HG02610 (cell line): Measurements from ENCODE around the gene ZNHIT3.
A peak's percentile ranks its signal among the peaks of the same experiment; 100 is the strongest.
"Not testable (repeated sequence)": the region's sequence is repeated elsewhere in the genome, so short reads cannot be mapped to it uniquely, and the experiment has no call there.

Experiments used
- ATAC-seq: cut with Tn5 transposase; IDR thresholded peaks from one replicate; pipeline ENCODE4 v1.9.1; 2021; ENCODE audit warnings: mild to moderate bottlenecking, moderate library complexity; ENCODE audit not compliant: unreplicated experiment

Gene ZNHIT3

DNA sequence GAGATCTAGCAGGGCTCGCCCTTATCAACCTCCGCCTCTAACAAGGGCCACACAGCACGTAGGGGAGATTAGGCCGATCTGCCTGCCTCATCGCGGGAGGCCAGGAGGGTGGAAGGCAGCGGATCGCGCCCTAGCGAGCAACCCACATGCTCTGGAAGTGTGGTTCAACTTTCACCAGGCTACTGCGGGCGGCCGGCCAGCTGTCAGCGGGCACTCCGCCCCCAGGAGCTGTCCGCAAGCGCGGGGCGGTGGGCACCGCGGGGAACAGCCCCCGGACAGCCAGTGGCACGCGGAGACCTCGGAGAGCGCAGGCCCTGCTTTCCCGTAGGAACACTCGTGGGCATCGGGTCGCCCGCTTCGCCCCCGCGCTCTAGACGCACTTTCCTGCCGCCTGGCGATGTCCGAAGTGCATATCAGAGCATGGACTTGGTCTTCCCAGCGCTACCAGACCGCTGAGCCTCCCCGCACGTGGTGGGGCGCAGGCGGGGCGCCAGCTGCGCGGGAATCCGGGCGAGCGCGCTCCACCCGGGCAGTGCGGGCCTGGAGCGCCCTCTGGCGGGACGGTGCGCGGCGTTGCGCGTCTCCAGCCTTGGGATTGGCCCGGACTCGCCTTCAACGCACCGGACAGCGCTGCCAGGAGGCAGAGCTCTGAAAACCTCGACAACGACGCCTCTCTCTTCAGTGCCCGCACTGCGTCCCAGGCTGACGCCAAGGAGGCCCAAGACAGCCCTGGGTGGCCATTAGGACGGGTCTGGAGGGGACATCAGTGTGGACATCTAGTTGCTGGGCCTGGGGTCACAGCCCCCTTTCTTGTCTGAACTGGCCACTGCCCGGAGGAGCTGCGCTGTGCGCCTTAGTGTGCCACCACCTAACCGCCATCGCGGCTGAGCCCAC, 3.6 kb upstream of the ZNHIT3 start:
- peak; percentile 35 for ATAC-seq

DNA sequence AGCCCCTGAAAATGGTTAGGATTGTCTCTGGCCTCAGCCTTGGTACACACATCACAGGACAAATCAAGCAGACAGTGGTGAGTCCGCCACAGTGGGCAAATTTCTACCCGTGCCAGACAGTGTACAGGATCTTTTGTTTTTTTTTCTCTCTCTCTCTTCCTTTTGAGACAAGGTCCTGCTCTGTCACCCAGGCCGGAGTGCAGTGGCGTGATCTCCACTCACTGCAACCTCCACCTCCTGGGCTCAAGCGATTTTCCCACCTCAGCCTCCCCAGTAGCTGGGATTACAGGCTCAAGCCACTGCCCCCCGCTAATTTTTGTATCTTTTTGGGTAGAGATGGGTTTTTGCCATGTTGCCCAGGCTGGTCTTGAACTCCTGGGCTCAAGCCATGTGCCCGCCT, 2.5 kb upstream of the ZNHIT3 start:
- not testable (repeated sequence) for ATAC-seq

DNA sequence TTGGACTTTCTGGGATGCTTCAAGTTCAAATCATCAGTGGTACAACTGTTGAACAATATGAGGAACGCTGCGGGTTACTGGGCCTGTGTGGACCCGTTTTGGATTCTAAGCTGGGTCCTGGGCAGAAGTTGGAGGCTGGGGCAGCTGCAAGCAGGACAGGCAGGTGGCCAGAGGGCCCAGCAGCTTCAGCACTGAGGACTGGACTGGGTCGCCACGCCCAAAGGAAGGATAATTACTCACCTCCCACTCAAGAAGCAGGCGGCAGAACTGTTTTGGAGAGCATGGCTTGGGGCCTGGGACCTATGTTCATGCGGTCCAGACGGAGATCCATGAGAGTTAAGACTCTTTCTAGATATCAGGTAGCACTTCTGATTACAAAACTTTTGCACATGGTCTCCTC, 1.5 kb upstream of the ZNHIT3 start:
- ATAC-seq: no peak

DNA sequence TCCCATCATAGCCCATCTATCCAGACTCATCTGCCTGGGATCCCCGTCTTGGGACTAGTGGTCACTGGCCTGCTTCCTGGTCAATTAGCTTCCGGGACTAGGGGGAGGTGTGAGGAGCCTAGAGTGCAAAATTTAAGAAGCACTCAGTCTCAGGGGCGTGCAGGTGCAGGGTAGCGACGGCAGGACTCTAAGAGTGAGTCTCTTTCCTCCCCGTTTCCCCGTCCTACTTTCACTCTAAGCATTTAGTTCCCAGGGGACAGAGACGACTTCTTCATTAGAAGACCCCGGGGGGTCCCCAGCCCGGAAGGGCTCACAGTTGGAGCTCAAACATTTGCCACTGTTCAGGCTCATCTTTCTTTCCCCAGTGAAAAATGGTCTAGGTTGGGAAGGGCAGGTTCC, 677 bp upstream of the ZNHIT3 start:
- no peak for ATAC-seq

DNA sequence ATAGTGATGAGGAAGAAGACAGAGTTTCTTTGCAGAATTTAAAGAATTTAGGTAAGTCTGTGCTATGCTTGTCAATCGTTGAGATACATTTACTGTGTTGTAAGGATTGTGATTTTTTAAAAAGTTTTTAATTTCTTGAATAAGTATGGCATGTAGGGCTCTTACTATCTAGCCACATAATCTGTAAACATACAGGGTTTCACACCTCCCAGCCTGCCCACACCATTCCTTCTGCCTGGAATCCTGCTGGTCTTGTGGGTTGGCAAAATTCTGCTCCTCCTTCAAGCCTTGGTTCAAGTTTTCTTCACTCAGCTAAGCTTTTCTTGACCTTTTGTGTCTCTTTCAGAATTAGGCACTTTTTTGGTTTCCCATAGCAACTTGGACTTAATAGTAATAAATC, 7.5 kb downstream of the ZNHIT3 start:
- ATAC-seq: no peak

DNA sequence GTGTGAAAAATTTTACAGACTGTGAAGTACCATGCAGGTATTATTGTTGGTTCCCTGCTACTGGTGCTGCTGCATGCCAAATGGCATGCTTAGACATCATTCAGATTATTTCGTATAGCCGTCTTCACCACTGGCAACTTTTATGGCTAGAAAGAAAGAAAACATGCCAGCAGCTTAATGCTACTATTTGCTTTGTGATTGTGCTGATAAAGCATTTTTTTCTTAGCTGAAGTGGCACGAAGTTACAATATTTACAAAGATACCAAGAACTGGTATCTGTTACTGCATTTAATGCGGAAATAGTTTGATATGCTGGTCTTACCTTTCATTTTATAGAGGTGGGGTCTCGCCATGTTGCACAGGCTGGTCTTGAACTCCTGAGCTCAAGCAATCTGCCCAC, 8.2 kb downstream of the ZNHIT3 start:
- ATAC-seq: no peak

DNA sequence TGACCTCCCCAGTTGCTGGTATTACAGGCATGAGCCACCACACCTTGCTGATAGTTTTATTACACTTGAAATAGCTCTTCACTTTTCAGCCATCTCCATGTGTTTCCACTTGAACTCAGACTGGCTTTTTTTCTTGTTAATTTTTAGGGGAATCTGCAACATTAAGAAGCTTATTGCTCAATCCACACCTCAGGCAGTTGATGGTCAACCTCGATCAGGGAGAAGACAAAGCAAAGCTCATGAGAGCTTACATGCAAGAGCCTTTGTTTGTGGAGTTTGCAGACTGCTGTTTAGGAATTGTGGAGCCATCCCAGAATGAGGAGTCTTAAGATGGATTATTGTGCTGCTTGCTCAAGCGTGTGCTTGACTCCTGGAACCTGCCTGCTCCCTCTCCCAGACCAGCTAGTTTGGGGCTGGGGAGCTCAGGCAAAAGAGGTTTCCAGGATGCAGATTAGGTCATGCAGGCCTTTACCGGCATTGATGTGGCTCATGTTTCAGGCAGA, 8.6 kb downstream of the ZNHIT3 start:
- no peak for ATAC-seq

DNA sequence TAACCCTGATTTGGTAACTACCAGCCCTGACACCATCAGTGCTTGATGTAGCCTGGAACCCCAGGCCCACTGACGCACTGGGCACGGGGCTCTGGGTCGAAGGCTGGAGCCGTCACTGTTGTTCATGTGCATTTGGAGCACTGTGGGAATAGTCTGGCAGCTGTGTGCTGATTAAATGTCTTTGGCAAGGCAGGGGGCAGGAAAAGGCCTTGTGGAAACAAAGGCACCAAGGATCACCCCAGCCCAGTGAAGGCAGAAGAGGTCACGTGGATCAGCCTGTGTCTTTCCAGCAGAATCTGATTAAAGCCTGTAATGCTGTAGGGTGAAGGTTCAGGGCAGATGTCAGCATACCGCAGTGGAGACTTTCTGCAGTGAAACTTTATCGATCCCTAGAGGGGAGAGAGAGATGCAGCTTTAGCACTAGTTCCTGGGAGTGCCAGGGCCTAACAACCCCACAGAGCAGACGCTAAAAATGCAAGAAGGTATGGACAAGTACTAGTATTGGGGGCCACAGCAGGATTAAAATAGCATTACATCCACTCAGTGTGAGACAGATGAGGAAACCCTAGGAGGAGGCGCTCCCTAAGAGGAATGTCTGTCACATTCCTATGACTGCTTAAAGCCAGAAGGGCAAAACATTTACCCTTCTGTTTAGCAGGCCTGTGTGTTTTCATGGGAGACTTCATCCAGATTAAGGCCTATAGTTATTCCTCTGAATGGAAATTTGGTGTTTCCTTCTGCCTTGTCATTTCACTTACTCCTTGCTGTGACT, 9.7 kb downstream of the ZNHIT3 start:
- ATAC-seq: no peak

DNA sequence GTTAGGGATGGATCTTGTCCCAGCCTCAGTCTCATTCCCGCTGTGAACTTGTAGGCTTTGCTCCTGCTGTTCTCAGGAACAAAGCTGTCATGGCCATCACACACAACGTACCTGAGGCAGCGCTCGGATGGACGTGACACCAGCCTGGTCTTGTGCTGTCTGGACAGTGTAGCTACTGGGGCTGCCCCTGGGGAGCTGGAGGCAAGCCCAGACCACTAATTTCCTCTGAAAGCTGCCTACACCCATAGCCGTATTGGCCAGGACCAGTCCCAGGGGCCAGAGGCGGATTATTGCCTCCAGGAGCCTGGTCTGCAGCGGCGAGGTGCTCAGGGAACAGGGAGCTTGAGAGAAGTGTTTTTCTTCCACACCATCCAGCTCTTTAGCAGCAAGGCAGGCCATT, 11.7 kb downstream of the ZNHIT3 start:
- ATAC-seq: no peak

DNA sequence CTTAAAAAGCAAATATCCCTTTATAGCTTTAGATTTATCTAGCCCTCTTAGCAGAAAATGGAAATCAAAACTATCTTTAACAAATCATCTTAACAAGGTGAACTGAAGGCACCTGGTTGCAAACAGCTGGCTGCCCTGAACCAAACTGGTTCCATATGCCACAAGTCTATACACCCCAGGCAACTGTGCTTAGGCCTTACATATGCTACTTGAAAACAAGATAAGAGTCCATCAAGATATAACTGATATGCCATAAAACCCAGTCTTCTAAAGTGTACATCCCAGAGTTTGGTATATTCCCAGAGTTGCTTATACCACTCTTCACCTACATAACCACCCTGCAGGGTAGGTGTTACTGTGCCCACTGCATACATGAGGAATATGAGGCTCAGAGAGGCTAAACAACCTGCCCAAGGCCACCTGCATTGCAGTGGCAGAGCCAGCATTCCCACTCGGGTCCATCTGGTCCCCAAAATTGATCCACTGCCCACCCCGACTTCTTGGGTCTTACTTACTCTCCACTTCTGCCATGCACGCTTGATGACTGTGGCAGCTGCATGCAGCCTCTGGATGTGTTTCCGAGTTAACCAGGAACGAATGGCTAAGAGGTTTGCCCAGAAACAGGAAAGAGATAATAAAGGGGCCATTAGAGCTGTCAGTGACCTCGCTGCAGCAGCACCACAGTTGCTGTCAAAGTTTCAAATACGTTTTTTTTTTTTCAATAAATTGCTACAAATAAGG, 12.2 kb downstream of the ZNHIT3 start:
- ATAC-seq: no peak

DNA sequence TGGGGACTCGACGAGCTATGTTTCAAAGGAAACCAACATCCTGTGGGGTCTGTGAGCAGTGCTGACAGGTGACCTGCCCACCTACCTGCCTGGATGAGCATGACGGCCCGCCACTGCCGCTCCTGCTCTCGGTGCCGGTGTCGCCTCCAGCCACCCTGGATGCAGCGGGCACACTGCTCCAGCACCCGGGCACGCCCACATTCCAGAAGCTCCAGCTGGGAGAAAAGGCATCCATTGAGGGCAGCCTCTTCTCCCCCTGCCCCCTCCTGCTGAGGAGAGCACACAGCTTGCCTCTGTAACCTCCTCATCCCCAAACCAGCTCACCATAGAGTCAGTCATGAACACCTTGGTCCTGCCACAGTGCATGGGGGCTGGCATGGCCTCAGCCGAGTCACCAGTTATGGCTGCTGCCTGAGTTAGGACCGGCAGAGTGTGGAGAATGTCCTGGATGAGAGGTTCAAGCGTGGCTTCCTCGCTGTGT, 14.3 kb downstream of the ZNHIT3 start:
- ATAC-seq: no peak

DNA sequence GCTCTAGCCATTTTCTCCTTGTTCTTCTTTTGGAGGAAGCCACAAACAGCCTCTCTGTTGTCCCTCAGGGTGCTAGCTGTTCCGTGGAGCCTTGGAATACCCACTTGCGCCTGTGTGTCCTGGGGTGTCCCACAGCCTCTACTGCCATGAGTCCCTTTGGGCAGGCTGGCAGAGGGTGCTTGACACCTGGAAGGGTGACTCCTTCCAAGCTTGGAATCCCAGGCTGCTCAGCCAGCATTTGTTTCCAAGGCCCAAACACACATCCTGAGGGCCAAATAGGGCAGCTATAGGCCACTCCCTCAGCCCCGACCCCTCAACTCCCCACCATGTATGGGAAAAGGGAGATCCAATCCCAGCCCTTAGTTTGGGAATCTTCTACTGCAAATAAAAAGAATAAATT, 14.9 kb downstream of the ZNHIT3 start:
- no peak for ATAC-seq

DNA sequence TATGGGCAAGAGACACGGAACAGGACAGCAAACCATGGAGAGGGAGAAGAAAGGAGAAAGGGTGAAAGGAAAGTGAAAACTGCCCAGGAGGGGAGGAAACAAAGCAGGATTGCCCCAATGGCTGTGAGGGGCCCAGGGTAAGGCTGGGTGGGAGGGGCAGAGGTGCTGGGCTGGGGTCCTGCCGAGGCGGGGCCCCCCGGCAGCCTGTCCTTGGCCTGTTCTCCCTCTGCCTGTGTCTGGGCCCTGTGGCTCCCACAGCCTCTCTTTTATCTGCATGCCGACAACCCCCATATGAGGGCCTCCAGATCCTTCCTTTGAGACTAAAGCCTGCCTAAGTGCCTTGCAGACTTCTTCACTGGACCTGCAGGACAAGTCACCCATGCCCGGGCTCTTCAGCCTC, 15.5 kb downstream of the ZNHIT3 start:
- ATAC-seq: no peak

DNA sequence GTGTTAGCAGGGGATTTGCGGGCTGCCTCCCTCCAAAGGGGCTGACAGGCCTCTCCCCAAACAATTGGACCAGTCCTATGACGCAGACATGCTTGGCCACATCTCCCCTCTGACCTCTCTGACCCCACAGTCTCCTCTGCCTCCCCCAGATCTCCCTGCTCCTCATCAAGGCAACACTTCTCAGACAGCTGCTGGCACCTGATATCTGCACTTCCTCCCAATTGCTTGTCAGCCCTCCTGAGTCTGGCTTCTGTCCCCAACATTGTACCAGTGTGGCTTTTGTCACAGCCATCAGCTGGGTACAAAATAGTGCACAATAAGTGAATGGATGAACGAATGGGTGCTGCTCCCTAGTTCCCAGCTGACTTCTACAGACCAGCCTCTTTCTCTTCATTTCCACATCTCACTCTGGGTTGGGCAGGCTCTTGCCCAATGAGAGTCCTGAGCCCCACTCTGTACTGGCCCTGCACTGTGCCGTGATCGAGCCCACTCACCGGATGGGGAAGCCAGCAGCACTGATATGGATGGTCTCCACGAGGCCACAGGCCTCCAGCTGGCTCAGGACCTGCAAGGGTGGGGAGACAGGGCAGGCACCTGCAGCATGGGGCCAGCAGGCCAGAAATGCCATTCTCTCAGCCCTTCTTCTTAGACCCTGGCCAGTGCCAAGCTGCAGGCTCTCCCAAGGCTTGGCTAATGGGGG, 17.1 kb downstream of the ZNHIT3 start:
- no peak for ATAC-seq

DNA sequence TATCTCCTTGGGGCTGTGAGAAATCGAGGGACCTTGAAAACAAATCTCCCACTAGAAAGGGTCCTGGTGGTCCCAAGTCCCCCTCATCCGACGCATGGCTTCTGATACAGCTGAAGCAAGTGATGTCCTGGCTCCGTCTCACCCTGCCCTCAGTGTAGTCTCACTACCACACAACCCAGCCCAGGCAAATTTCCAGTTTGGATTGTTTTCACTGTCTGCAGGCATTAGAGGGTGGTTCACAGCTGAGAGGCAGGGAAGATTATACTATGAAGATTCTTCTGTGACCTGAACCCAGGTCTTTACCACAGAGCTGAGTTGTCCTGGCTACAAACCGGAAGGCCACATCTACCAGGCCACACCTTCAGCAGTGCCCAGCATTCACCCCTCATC, 17.7 kb downstream of the ZNHIT3 start:
- ATAC-seq: no peak

DNA sequence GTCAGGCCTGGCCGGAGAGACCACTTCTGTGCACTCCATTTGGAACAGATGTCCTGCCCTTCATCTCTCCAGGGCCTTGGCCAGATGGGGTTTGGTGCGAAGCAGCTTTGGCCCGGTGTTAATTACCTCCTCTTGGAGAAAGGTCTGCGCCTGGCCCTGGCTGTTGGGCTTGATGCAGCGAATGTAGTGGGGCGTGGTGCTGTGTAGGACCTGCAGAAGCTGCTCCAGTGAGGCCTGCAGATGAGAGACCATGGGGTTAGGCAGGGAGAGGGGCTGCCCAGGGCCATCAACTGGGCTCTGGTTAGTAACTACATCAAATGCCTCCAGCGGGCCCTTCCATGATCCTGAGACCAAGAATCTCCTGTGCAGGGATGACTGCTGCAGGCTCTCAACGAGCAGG, 18.7 kb downstream of the ZNHIT3 start:
- no peak for ATAC-seq

DNA sequence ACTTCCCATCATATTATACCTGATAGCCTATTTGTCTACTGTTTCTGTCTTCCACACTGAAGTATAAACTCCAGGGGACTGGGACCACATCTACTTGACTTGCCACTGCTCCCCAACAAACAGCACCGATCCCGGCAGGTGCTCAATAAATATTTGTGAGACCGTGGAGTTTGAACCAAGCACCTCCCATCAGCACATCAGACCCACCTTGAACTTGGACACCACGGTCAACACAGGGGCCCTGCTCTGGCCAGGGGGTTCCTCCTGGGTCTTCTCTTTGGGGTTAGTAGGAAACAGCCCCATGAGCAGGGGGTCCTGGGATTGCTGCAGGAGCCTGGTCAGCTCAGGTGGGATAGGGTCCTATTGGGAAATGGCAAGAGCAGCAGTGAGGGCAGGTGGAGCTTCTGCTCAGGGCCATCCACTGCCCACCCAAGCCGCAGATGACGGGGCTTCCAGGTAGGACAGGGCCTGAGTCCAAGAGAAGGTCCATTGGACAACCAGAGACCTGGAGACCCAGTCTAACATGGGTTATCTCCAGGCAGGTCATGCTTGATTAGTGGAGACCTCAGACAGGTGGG, 19.9 kb downstream of the ZNHIT3 start:
- ATAC-seq: no peak

DNA sequence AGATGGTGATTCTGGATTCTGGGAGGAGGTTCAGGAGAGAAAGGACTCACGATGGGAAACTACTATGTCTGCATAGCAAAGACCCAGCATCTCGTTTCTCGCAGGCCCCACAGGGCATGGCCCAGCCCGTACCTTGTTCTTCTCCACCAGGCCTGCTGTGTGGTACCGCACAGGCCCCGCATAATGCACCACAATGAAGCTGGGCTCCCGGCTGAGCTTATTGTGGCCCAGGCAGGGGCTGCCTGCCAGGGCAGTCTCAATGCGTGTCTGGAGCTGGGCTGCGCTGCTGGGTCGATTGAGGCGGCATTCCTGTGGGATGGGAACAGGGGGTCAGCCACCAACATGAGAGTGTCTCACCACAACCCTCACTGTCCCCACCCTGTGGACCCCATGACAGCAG, 20.4 kb downstream of the ZNHIT3 start:
- no peak for ATAC-seq

DNA sequence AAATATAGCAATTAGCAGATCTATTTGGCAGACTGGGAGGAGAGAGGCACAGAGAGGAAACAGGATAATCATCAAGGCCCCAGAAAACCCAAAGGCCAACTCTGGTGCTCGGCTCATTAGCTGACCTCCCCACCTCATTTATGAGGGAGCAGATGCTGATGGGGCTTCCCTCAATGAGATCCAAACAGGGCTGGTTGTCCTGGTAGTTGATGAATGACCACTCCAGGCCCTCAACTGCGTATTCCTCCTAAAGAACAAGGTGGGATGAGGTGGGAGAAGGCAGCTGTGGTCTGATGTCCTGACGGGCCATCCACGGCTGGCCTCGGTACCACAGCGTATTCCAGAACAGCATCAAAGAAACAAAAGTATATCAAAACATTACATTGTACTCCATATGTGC, 20.8 kb downstream of the ZNHIT3 start:
- no peak for ATAC-seq

DNA sequence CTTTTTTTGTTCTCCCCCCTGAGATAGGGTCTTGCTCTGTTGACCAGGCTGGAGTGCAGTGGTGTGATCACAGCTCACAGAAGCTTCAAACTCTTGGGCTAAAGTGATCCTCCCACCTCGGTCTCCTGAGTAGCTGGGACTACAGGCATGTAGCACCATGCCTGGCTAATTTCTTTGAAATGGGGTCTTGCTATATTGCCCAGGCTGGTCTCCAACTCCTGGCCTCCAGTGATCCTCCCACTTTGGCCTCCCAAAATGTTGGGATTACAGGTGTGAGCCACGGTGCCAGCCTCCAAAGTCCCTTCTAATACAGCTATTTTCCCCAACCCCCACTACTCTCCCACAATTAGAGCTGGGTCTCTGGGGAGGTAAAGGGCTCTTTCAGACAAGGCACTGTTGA, 22.0 kb downstream of the ZNHIT3 start:
- not testable (repeated sequence) for ATAC-seq
